Caco-2 (cell line): ENCODE measurements around the gene IL32. TPM values are rescaled to one million over a fixed set of nuclear protein-coding genes. Genes with fewer than 3 reads are reported as not detected.
A peak's percentile ranks its signal among the peaks of the same experiment; 100 is the strongest.

Experiments
- BruUV-seq: library from RNA; stranded (reverse); fragments of 400-500 nt; replicated peaks from 2 replicates; lab custom pipeline; 2021; lab: Mats Ljungman, UMichigan
- CTCF ChIA-PET: fragments of 300-600 bp; sonication (Branson Sonifier 250); formaldehyde crosslinking; loops from one replicate; lab custom pipeline; 2022; ENCODE audit warnings: antibody characterized with exemption; lab: Charles Lee
- POLR2A ChIA-PET: fragments of 300-600 bp; sonication (Branson Sonifier 250); formaldehyde crosslinking; loops from one replicate; lab custom pipeline; 2022; ENCODE audit warnings: antibody characterized with exemption; lab: Charles Lee
- DNase-seq, 2 experiments: peaks; one replicate each; pipeline versions ENCODE4 v3.0.0 to v3.0.0-alpha.2; 2020 to 2022
- H3K27me3 ChIP-seq: replicated peaks from 2 replicates; pipeline ENCODE4 v1.6.0; 2011; ENCODE audit warnings: low read length; ENCODE audit not compliant: control insufficient read depth, insufficient read depth
- H3K36me3 ChIP-seq: 2 replicates; pipeline ENCODE4 v1.5.1; 2011; ENCODE audit warnings: low read length; ENCODE audit not compliant: control insufficient read depth, insufficient read depth
- H3K4me1 ChIP-seq: fragments of 250-450 bp; sonication (Bioruptor Pico); 2 replicates; pipeline ENCODE4 v1.5.1; 2020; ENCODE audit warnings: mild to moderate bottlenecking
- H3K4me3 ChIP-seq: 2 replicates; pipeline ENCODE4 v1.5.1; 2011; ENCODE audit warnings: low read depth, mild to moderate bottlenecking, control low read depth, low read length
- H3K9me3 ChIP-seq: fragments of 250-450 bp; sonication (Bioruptor Pico); 2 replicates; pipeline ENCODE4 v1.5.1; 2020; ENCODE audit warnings: mild to moderate bottlenecking, moderate library complexity
- H3K27ac Mint-ChIP-seq: one replicate; pipeline ENCODE4 v1.8.0; 2022; ENCODE audit warnings: mixed read lengths; ENCODE audit not compliant: unreplicated experiment
- H3K27me3 Mint-ChIP-seq: one replicate; pipeline ENCODE4 v1.8.0; 2022; ENCODE audit warnings: mixed read lengths; ENCODE audit not compliant: insufficient read depth, unreplicated experiment
- H3K36me3 Mint-ChIP-seq: one replicate; pipeline ENCODE4 v1.8.0; 2022; ENCODE audit warnings: mild to moderate bottlenecking, mixed read lengths; ENCODE audit not compliant: insufficient read depth, unreplicated experiment
- H3K4me1 Mint-ChIP-seq: one replicate; pipeline ENCODE4 v1.8.0; 2022; ENCODE audit warnings: low read depth, mixed read lengths; ENCODE audit not compliant: unreplicated experiment
- H3K4me3 Mint-ChIP-seq: one replicate; pipeline ENCODE4 v1.8.0; 2022; ENCODE audit warnings: mild to moderate bottlenecking, moderate library complexity, mixed read lengths; ENCODE audit not compliant: unreplicated experiment
- H3K9me3 Mint-ChIP-seq: one replicate; pipeline ENCODE4 v1.8.0; 2022; ENCODE audit warnings: mixed read lengths; ENCODE audit not compliant: unreplicated experiment
- intact Hi-C: fragments of 100-400 bp; cut with micrococcal nuclease; formaldehyde crosslinking; loops from one replicate; pipeline ENCODE4 v1.10.0; 2022; ENCODE audit not compliant: unreplicated experiment
- total RNA-seq: library from RNA; stranded (reverse); gene quantifications from 2 replicates; pipeline ENCODE4 v1.2.3, GENCODE V29; 2022
- TF ChIP-seq, protein P1 (sequence below), 2 experiments: fragments of 200-600 bp in 1 of 2; IDR thresholded peaks; 1 replicate in 1 of 2; 2 replicates in 1 of 2; pipeline versions ENCODE4 v1.5.1 to v1.8.0; 2011 to 2022; ENCODE audit warnings: antibody characterized with exemption in 1 of 2, control low read depth in 1 of 2, inconsistent platforms in 1 of 2, low read depth in 1 of 2, low read length in 1 of 2, mild to moderate bottlenecking in 1 of 2, moderate library complexity in 1 of 2; ENCODE audit not compliant: insufficient read depth in 1 of 2, severe bottlenecking in 1 of 2, unreplicated experiment in 1 of 2

IL32 gene
- total RNA-seq, 1 experiment from 2014 or later: 149 TPM

DNA sequence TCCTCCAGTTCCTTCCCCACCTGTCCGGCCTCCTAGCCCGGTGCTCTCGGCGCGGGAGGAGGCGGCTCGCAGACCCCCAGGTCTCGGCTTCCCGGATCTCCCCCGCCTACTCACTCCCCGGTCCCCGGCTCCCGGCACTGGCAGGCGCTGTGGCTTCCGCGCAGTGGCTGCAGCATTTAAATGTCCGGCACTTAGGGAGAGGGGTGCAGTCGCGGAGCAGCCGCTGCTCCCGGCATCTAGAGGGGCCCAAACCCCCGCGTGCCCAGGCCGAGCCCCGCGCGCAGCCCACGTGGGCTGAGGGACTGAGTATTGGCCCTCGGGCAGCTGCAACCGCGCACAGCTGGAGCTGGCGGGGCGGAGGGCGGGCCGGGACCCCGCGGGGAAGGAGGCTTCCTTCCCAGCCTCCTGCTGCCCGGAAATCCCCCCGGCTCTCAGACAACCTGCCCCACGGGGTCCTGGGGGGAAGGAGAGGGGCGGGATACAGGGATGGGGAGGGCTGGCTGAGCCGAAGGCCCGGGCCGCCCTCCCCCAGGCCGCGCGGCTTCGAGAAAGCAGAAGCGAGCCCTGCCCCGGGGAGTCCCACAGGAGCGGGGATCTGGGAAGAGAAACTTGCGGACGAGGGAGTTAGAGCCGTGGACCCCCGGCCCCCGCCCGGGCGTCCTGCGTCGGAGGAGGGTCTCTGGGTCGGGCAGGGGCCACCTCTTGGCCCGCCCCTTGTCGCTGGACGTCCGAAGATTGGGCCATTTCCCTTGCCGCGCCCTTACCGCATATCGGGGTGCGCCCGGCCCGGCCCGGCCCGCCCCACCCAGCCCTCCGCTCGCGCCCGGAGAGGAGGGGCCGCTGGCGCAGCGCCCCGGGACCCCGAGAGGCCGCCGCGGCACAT, 19.4 kb upstream of the IL32 start, which contains the start of gene MMP25:
Gene MMP25 (plus strand): TSS at position 804 of the 883 bp plus-strand sequence. CDS start 357 bp downstream, outside the sequence.
- DNase-seq: no peak
- TF ChIP-seq, protein P1, sequence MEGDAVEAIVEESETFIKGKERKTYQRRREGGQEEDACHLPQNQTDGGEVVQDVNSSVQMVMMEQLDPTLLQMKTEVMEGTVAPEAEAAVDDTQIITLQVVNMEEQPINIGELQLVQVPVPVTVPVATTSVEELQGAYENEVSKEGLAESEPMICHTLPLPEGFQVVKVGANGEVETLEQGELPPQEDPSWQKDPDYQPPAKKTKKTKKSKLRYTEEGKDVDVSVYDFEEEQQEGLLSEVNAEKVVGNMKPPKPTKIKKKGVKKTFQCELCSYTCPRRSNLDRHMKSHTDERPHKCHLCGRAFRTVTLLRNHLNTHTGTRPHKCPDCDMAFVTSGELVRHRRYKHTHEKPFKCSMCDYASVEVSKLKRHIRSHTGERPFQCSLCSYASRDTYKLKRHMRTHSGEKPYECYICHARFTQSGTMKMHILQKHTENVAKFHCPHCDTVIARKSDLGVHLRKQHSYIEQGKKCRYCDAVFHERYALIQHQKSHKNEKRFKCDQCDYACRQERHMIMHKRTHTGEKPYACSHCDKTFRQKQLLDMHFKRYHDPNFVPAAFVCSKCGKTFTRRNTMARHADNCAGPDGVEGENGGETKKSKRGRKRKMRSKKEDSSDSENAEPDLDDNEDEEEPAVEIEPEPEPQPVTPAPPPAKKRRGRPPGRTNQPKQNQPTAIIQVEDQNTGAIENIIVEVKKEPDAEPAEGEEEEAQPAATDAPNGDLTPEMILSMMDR (IDR thresholded peaks at IDR 0.05; ENCODE audit: insufficient read depth in 1 of 2, low read depth in 1 of 2, low read length in 1 of 2, severe bottlenecking in 1 of 2, unreplicated experiment in 1 of 2): no peak

DNA sequence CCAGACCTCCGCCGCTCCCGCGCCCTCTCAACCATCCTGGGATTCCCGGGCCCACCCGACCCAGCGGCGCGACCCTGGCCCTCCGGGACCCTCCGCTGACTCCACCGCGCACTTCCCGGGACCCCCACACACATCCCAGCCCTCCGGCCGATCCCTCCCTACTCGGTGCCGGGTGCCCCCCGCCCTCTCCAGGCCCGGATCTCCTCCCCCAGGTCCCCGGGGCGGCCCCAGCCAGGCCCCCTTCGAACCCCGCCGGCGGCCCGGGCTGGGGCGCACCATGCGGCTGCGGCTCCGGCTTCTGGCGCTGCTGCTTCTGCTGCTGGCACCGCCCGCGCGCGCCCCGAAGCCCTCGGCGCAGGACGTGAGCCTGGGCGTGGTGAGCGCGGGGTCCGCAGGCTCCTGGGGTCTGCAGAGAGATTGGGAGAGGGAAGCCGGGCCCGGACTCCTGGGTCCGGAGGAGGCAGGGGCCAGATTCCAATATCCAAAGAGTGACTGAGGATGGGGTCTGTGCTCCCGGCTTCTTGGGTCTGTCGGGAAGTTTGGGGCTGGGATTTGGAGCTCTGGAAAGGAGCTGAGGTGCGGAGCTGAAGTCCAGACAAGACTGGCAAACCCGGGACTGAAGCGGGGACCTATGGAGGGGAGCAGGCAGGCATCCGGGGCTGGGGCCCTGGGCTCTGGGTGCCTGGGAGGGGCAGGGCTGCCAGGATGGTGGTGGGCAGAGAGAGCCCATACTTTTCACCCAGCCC, 18.6 kb upstream of the IL32 start:
- no peak for DNase-seq
- ChIA-PET POLR2A (no interaction called here), CTCF (interaction anchor here (0.8 to 2.7 kb wide), 3 partner anchors 11 to 19 kb away, joined by 4 to 18 read pairs (median 17); no protein-coding TSS in a partner anchor)
- Mint-ChIP-seq H3K4me3 (peak overlapping the region; percentile 61), H3K27ac (no peak overlapping the region), H3K4me1 (no peaks in the 10 kb centered on the region), H3K27me3 (peaks cover 4% of the 10 kb centered on the region), H3K36me3 (no peaks in the 10 kb centered on the region), H3K9me3 (no peaks in the 10 kb centered on the region)
- TF ChIP-seq, protein P1 (IDR thresholded peaks at IDR 0.05; ENCODE audit: insufficient read depth in 1 of 2, low read depth in 1 of 2, low read length in 1 of 2, severe bottlenecking in 1 of 2, unreplicated experiment in 1 of 2): no peak
- no peaks in the 10 kb centered on the region; the same call in 1 of the 2 replicates for H3K27me3 ChIP-seq
- H3K4me3 ChIP-seq: no peak overlapping the region
- BruUV-seq: no TSS peak
- H3K36me3 ChIP-seq: no peaks in the 10 kb centered on the region
- no peaks in the 10 kb centered on the region for H3K4me1 ChIP-seq
- intact Hi-C loops: no loop called here
- no peaks in the 10 kb centered on the region for H3K9me3 ChIP-seq

More for the DNA sequence above, 19.4 kb upstream of the IL32 start, which contains the start of gene MMP25:
- peak within 1 kb of the TSS; percentile 45 for H3K4me3 ChIP-seq
- intact Hi-C loops: no loop called here
- ChIA-PET POLR2A (no interaction called here), CTCF (interaction anchor here (1.0 to 2.7 kb wide), 3 partner anchors 12 to 14 kb away, joined by 3 to 18 read pairs (median 4); no protein-coding TSS in a partner anchor)
- BruUV-seq: no TSS peak
- H3K36me3 ChIP-seq: no peaks in the 10 kb centered on the region
- no peaks in the 10 kb centered on the region; the same call in 1 of the 2 replicates for H3K27me3 ChIP-seq
- no peaks in the 10 kb centered on the region for H3K9me3 Mint-ChIP-seq
- H3K4me3 Mint-ChIP-seq: peak within 1 kb of the TSS; percentile 61
- no peaks in the 10 kb centered on the region for H3K4me1 ChIP-seq
- H3K9me3 ChIP-seq: no peaks in the 10 kb centered on the region
- H3K27ac Mint-ChIP-seq: no peak within 1 kb of the TSS
- H3K4me1 Mint-ChIP-seq: no peaks in the 10 kb centered on the region
- peaks cover 4% of the 10 kb centered on the region for H3K27me3 Mint-ChIP-seq
- no peaks in the 10 kb centered on the region for H3K36me3 Mint-ChIP-seq

DNA sequence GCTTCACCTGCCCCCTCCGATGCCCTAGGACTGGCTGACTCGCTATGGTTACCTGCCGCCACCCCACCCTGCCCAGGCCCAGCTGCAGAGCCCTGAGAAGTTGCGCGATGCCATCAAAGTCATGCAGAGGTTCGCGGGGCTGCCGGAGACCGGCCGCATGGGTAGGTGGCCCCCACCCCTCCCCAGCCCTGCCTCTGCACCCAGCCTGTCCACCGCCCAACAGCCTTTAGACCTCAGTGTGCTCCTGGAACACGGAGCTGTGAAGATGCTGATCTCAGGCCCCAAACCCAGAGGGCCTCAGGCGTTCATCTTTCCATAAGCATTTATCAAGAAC, 18.1 kb upstream of the IL32 start:
- Mint-ChIP-seq H3K4me3 (peak overlapping the region; percentile 61), H3K27ac (no peak overlapping the region), H3K9me3 (no peaks in the 10 kb centered on the region), H3K36me3 (no peaks in the 10 kb centered on the region), H3K27me3 (peaks cover 4% of the 10 kb centered on the region), H3K4me1 (no peaks in the 10 kb centered on the region)
- intact Hi-C loops: no loop called here
- Histone ChIP-seq H3K9me3 (no peaks in the 10 kb centered on the region), H3K27me3 (no peaks in the 10 kb centered on the region; the same call in 1 of the 2 replicates), H3K4me1 (no peaks in the 10 kb centered on the region), H3K4me3 (no peak overlapping the region), H3K36me3 (no peaks in the 10 kb centered on the region)
- BruUV-seq: no TSS peak
- DNase-seq: no peak
- TF ChIP-seq, protein P1 (IDR thresholded peaks at IDR 0.05; ENCODE audit: insufficient read depth in 1 of 2, low read depth in 1 of 2, low read length in 1 of 2, severe bottlenecking in 1 of 2, unreplicated experiment in 1 of 2): no peak
- ChIA-PET CTCF (interaction anchor here (0.8 to 2.7 kb wide), 4 partner anchors 11 to 82 kb away, joined by 4 to 18 read pairs (median 10); no protein-coding TSS in a partner anchor), POLR2A (no interaction called here)
